ENCODE measurements around the gene FBXW7. TPM values are rescaled to one million over a fixed set of nuclear protein-coding genes. Genes with fewer than 3 reads are reported as not detected.

FBXW7 gene
- total RNA-seq, 1 donor from 2014 or later: 61.1 TPM

DNA sequence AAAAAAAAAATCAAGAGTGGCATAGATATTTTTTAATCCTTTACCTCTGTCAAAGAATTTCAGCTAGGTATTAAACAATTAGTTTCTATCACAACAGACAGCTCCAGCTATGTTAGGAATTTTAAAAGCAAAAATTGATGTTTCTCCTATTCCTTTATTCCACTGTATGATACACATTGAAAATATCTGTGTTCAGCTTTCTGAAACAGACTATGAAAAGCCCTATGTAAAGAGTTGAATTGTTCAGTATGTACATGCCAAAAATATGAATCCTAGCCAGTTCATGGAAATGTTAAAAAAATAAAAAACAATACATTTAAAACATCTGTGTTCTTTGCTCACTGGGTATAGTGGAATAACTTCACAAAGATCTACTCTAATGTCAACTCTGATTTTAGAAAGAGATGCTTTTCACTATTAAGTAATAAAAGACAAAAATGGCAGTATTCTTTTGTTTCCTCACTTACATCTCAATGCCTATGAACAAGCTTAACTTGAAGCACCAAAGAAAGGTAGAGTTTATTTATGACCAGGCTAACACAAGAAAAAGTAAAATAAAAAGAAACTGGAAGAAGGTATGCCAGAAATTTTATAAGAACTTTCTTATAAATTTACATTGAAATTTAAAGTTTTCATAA, 32.1 kb downstream of the FBXW7 start:
- no peaks in the 10 kb centered on the region for H3K36me3 ChIP-seq
- intact Hi-C loops (cut with DNase I): loop anchor here (10.0 kb wide), 1 partner anchor 131 kb away; no protein-coding TSS in a partner anchor
- H3K4me3 ChIP-seq: no peak overlapping the region
- H3K27me3 ChIP-seq: no peaks in the 10 kb centered on the region
- H3K27ac ChIP-seq: no peak overlapping the region
- H3K9me3 ChIP-seq: no peaks in the 10 kb centered on the region
- H3K4me1 ChIP-seq: no peaks in the 10 kb centered on the region
- no peak for DNase-seq (ENCODE audit: extremely low spot score in 2 of 2)
- TF ChIP-seq POLR2AphosphoS5 (IDR thresholded peaks at IDR 0.05; ENCODE audit: insufficient read depth in 1 of 2, low read depth in 1 of 2): no peak
- no peak for TF ChIP-seq POLR2A (IDR thresholded peaks at IDR 0.05)
- TF ChIP-seq, protein P1, sequence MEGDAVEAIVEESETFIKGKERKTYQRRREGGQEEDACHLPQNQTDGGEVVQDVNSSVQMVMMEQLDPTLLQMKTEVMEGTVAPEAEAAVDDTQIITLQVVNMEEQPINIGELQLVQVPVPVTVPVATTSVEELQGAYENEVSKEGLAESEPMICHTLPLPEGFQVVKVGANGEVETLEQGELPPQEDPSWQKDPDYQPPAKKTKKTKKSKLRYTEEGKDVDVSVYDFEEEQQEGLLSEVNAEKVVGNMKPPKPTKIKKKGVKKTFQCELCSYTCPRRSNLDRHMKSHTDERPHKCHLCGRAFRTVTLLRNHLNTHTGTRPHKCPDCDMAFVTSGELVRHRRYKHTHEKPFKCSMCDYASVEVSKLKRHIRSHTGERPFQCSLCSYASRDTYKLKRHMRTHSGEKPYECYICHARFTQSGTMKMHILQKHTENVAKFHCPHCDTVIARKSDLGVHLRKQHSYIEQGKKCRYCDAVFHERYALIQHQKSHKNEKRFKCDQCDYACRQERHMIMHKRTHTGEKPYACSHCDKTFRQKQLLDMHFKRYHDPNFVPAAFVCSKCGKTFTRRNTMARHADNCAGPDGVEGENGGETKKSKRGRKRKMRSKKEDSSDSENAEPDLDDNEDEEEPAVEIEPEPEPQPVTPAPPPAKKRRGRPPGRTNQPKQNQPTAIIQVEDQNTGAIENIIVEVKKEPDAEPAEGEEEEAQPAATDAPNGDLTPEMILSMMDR (IDR thresholded peaks at IDR 0.05): no peak

DNA sequence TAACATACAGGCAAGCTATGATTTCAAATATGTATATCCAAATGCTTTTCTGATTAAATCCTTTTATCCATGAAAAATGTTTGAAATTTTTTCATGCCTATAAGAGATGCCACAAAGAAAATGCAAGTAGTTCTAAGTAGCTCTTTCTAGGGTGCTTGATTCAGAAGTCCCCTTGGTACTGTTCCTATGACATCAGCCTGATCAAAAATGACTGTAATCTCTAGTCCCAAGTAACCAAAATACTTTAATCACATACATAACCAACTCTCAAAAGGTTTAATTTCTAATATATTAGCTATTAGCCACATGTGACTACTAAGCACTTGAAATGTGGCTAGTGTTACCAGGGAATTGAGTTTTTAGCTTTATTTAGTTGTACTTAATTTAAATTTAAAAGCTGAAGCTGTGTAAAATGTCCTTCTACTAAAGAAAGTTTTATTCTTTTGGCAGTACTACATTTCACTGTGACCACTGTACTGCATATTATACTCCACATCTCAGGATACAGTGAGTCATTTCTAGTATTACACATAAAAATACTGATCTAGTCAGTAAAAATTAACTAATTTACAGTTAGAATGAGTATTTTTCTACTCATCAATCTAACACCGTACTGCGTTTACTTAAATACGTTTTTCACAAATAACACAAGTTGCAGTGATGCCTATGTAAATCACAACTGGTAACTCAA, 33.9 kb downstream of the FBXW7 start:
- TF ChIP-seq POLR2A (IDR thresholded peaks at IDR 0.05) (no peak), POLR2AphosphoS5 (IDR thresholded peaks at IDR 0.05; ENCODE audit: insufficient read depth in 1 of 2, low read depth in 1 of 2) (no peak)
- TF ChIP-seq, protein P1 (IDR thresholded peaks at IDR 0.05): no peak
- DNase-seq (ENCODE audit: extremely low spot score in 2 of 2): no peak
- H3K4me1 ChIP-seq: no peaks in the 10 kb centered on the region
- H3K4me3 ChIP-seq: no peak overlapping the region
- intact Hi-C loops (cut with DNase I): loop anchor here (10.0 kb wide), 1 partner anchor 133 kb away; no protein-coding TSS in a partner anchor
- H3K36me3 ChIP-seq: no peaks in the 10 kb centered on the region
- no peaks in the 10 kb centered on the region for H3K9me3 ChIP-seq
- no peak overlapping the region for H3K27ac ChIP-seq
- no peaks in the 10 kb centered on the region for H3K27me3 ChIP-seq

DNA sequence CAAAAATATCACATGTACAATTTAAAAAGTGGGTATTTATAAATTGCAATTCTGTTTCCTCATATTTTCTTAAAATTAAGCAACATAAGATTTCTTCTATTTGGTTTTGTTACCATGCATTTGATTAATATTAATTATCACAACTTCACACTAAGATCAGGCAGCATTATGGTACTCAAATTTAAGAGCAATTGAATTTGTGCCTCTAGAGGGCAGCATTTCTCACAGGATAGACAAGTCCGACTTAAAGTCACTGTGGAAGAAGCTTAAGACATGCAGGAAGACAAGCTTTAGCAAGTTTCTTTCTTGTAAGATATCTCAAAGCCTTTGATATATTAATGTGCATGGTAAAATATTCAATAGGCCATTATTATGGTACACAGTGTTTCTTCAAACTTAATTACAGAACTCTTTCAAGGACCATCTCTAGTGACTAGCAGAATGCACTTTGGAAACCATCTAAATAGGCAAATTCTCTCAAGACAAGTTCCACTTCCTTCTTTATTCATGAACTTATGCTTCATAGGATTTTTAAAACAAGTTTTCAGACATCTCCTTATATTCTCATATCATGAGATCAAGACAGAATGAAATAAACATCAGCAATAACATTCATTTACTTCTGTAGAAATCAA, 35.0 kb downstream of the FBXW7 start:
- Histone ChIP-seq H3K9me3 (no peaks in the 10 kb centered on the region), H3K27ac (no peak overlapping the region), H3K4me1 (no peaks in the 10 kb centered on the region), H3K4me3 (no peak overlapping the region), H3K36me3 (no peaks in the 10 kb centered on the region), H3K27me3 (no peaks in the 10 kb centered on the region)
- TF ChIP-seq, protein P1 (IDR thresholded peaks at IDR 0.05): peak; percentile 37 to 81 (median 61)
- no peak for TF ChIP-seq POLR2AphosphoS5 (IDR thresholded peaks at IDR 0.05; ENCODE audit: insufficient read depth in 1 of 2, low read depth in 1 of 2)
- intact Hi-C loops (cut with DNase I): loop anchor here (10.0 kb wide), 1 partner anchor 134 kb away; no protein-coding TSS in a partner anchor
- no peak for DNase-seq (ENCODE audit: extremely low spot score in 2 of 2)

DNA sequence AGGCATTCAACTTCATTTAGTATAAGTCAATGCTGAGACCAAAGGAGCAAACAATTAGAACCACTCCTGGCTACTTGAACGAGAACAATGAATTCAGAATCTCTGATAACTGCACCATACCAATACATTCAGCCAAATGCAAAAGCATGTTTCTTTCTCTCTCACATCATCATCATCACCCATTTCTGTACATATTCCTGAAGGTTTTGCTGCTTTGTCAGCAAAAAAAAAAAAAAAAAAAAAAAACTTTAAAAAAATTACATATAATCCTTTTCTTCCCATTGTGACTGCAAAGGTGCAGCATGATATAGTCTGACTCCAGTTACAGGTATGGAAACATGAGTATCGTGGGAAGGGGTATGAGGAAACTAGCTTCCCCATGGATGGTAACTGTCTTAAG, 35.6 kb downstream of the FBXW7 start:
- H3K27ac ChIP-seq: no peak overlapping the region
- H3K27me3 ChIP-seq: no peaks in the 10 kb centered on the region
- no peak overlapping the region for H3K4me3 ChIP-seq
- intact Hi-C loops (cut with DNase I): loop anchor here (10.0 kb wide), 1 partner anchor 135 kb away; no protein-coding TSS in a partner anchor
- DNase-seq (ENCODE audit: extremely low spot score in 2 of 2): no peak
- H3K36me3 ChIP-seq: no peaks in the 10 kb centered on the region
- no peaks in the 10 kb centered on the region for H3K9me3 ChIP-seq
- TF ChIP-seq, protein P1 (IDR thresholded peaks at IDR 0.05): no peak
- no peak for TF ChIP-seq POLR2A (IDR thresholded peaks at IDR 0.05)
- TF ChIP-seq POLR2AphosphoS5 (IDR thresholded peaks at IDR 0.05; ENCODE audit: insufficient read depth in 1 of 2, low read depth in 1 of 2): no peak
- H3K4me1 ChIP-seq: no peaks in the 10 kb centered on the region
